Hepatocyte (in vitro differentiated cells): Measurements from ENCODE around the gene PRKCA.

ENCODE experiments used
- CTCF ChIP-seq: fragments of 200-600 bp; sonication (generic); IDR thresholded peaks from 2 replicates; pipeline ENCODE4 v1.5.1; 2016; ENCODE audit warnings: antibody characterized with exemption, mild to moderate bottlenecking; ENCODE audit not compliant: poor library complexity
- EZH2 ChIP-seq: fragments of 200-600 bp; sonication (generic); IDR thresholded peaks from 2 replicates; pipeline ENCODE4 v1.6.1; 2016; ENCODE audit warnings: antibody characterized with exemption, mild to moderate bottlenecking, borderline replicate concordance

- no peak for TF ChIP-seq CTCF
- no peak for TF ChIP-seq EZH2
Measured at GRCh38 chr17:66447159-66447558, 144.7 kb downstream of the PRKCA start.
